ENCODE measurements around the gene HIP1R.

HIP1R gene

GRCh38 chr12:122893208-122894153 lies 58.2 kb downstream of the HIP1R start:
- peaks cover 3% of the 10 kb centered on the region; the same call in 1 of the 2 replicates for H3K9me3 ChIP-seq
- no peak for DNase-seq
- no peak overlapping the region for H3K4me3 ChIP-seq (ENCODE audit: low read depth, low read length)
- TF ChIP-seq, protein P1, sequence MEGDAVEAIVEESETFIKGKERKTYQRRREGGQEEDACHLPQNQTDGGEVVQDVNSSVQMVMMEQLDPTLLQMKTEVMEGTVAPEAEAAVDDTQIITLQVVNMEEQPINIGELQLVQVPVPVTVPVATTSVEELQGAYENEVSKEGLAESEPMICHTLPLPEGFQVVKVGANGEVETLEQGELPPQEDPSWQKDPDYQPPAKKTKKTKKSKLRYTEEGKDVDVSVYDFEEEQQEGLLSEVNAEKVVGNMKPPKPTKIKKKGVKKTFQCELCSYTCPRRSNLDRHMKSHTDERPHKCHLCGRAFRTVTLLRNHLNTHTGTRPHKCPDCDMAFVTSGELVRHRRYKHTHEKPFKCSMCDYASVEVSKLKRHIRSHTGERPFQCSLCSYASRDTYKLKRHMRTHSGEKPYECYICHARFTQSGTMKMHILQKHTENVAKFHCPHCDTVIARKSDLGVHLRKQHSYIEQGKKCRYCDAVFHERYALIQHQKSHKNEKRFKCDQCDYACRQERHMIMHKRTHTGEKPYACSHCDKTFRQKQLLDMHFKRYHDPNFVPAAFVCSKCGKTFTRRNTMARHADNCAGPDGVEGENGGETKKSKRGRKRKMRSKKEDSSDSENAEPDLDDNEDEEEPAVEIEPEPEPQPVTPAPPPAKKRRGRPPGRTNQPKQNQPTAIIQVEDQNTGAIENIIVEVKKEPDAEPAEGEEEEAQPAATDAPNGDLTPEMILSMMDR (IDR thresholded peaks at IDR 0.05; ENCODE audit: low read depth, low read length), result no peak
- H3K27me3 ChIP-seq, result 0 out of 2 replicates have a peak, but pooled peaks cover 4% of the 10 kb centered on the region
- no peaks in the 10 kb centered on the region for H3K36me3 ChIP-seq
- H3K4me1 ChIP-seq, result peaks cover 9% of the 10 kb centered on the region

DNA sequence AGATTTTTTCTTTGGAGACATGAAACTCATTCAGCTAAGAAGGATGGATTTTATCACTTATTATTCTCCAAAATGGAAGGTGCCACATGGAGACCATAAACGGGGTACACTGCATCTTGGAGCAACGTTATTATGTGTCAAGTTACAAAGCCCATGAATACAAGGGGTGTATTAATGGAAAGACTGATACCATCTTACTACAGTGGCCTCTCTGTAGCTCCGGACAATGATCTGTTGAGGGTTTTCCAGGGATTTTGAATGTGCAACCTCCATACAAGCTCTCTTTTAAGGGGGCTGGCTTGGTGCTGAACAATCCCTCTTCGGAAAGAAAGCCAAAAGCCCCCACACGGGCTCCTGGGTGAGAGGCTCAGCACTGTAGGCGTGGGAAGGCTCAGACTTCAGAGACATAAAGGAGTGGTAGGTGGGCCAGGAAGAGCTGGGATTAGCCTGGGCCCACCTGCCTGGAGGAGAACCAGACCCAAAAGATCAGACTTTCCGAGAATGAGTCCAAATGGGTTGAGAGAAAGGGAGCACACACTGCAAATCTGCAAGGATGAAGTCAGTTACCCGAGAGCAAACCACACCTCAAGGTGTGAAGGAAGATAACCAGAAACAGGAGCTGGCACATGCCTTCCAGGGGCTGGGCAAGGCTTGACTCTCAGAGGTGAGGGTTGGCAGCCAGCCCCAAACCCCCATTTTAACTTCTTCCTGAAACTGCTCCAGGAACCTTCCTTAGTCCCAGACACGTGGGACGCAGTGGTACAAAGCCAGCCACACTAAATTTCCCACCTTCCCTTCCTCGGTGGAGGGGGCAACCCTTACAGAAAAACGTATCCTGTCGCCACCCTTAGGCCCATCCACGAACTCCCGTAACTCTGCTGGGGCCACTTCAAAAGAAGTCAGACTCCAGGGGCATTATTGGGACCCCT lies 59.2 kb downstream of the HIP1R start:
- peak overlapping the region; percentile 97 for H3K4me3 ChIP-seq (ENCODE audit: low read depth, low read length)
- no peak for DNase-seq
- TF ChIP-seq, protein P1 (IDR thresholded peaks at IDR 0.05; ENCODE audit: low read depth, low read length), result no peak

DNA sequence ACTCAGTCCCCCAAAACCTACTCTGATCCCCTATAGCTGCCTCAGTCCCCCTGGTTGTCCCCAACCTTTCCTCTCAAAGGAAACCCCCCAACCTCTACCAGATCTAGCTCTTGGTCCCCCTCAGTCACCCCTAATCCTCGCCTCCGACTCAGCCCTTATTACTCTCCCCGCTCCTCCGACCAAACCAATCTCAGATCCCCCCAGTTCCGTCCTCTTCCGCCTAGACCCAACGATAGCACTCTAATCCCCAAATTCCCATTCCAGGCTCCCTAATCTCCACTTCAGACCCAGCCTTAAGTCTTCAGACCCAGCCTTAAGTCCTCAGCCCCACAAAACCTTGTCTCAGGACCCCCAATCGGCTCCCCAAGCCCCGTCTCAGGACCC lies 60.1 kb downstream of the HIP1R start:
- DNase-seq, result no peak
- peak overlapping the region; percentile 97 for H3K4me3 ChIP-seq (ENCODE audit: low read depth, low read length)
- TF ChIP-seq, protein P1 (IDR thresholded peaks at IDR 0.05; ENCODE audit: low read depth, low read length), result no peak
- H3K36me3 ChIP-seq, result no peaks in the 10 kb centered on the region
- 0 out of 2 replicates have a peak, but pooled peaks cover 4% of the 10 kb centered on the region for H3K27me3 ChIP-seq
- peaks cover 9% of the 10 kb centered on the region for H3K4me1 ChIP-seq
- peaks cover 3% of the 10 kb centered on the region; the same call in 1 of the 2 replicates for H3K9me3 ChIP-seq

More for the DNA sequence above, 59.2 kb downstream of the HIP1R start:
- Histone ChIP-seq H3K27me3 (0 out of 2 replicates have a peak, but pooled peaks cover 4% of the 10 kb centered on the region), H3K36me3 (no peaks in the 10 kb centered on the region), H3K9me3 (peaks cover 3% of the 10 kb centered on the region; the same call in 1 of the 2 replicates), H3K4me1 (peaks cover 9% of the 10 kb centered on the region)

GRCh38 chr12:122895704-122896636 lies 60.7 kb downstream of the HIP1R start, which contains the start of gene VPS37B:
VPS37B (minus strand) TSS chr12:122896124; CDS start chr12:122896062, 62 bp downstream.
- Histone ChIP-seq H3K9me3 (peaks cover 3% of the 10 kb centered on the region; the same call in 1 of the 2 replicates), H3K36me3 (no peaks in the 10 kb centered on the region), H3K4me3 (ENCODE audit: low read depth, low read length) (peak within 1 kb of the TSS; percentile 97), H3K27me3 (0 out of 2 replicates have a peak, but pooled peaks cover 4% of the 10 kb centered on the region), H3K4me1 (peaks cover 9% of the 10 kb centered on the region)
- peak; percentile 85 for DNase-seq
- TF ChIP-seq, protein P1 (IDR thresholded peaks at IDR 0.05; ENCODE audit: low read depth, low read length), result no peak

- H3K4me3 ChIP-seq (ENCODE audit: low read depth, low read length), result no peak overlapping the region
- H3K9me3 ChIP-seq, result peaks cover 3% of the 10 kb centered on the region; the same call in 1 of the 2 replicates
- TF ChIP-seq, protein P1 (IDR thresholded peaks at IDR 0.05; ENCODE audit: low read depth, low read length), result no peak
- H3K4me1 ChIP-seq, result peaks cover 9% of the 10 kb centered on the region
- H3K27me3 ChIP-seq, result 0 out of 2 replicates have a peak, but pooled peaks cover 4% of the 10 kb centered on the region
- no peaks in the 10 kb centered on the region for H3K36me3 ChIP-seq
- no peak for DNase-seq
These were observed 61.4 kb downstream of the HIP1R start for GRCh38 chr12:122896662-122897061.

Measured in BE2C (cell line).